ENCODE data around the gene SCN4B.

DNA sequence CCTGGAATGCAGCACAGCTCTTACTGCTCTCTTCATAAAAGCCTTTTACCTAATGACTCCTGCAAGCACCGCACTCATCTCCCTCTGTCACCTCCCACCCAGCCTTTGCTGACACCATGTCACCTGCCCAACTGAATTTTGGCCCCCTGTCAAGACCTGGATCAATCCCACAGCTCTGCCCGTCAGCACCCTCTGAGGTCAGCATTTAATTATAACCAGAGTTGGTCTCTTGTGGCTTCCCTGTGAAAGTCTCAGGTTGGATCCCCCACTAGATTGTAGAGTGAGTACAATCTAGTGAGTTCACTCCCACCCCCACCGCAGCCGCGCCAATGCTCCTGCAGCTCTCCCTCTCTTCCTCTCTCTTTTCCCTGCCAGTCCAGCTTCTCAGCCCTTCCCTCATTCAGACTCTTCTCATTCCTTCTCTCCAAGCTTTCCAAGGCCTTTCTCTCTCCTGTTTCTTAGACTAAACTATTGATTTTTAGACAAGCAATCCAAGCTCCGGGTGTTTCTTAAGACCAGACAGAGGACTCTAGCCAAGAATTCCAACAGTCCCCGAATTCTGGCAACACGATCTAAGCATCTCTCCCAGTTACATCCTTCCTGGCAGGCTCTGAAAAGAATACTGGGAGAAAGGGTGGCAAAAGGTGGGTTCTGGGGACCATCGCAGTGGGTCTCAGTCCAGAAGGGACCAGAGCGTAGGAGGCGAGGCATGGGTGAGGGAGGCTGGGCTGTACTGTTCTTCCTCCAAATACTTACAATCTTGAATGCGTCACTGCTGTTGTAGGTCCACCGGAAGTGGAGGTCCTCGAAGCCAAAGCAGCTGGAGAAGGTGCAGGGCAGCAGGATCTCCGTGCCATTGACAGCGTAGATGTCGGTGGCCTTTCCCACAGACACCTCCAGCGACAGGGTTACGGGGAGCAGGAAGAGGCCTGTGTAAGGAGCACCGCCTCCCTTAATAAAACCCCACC lies 8.0 kb downstream of the SCN4B start:
- TF ChIP-seq, protein P1, sequence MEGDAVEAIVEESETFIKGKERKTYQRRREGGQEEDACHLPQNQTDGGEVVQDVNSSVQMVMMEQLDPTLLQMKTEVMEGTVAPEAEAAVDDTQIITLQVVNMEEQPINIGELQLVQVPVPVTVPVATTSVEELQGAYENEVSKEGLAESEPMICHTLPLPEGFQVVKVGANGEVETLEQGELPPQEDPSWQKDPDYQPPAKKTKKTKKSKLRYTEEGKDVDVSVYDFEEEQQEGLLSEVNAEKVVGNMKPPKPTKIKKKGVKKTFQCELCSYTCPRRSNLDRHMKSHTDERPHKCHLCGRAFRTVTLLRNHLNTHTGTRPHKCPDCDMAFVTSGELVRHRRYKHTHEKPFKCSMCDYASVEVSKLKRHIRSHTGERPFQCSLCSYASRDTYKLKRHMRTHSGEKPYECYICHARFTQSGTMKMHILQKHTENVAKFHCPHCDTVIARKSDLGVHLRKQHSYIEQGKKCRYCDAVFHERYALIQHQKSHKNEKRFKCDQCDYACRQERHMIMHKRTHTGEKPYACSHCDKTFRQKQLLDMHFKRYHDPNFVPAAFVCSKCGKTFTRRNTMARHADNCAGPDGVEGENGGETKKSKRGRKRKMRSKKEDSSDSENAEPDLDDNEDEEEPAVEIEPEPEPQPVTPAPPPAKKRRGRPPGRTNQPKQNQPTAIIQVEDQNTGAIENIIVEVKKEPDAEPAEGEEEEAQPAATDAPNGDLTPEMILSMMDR (IDR thresholded peaks at IDR 0.05; ENCODE audit: low read depth, low read length): no peak
- no peak for TF ChIP-seq POLR2A (IDR thresholded peaks at IDR 0.05; ENCODE audit: extremely low read depth, insufficient read length)
